ENCODE results near the gene TMEM184B. TPM values are rescaled to one million over a fixed set of nuclear protein-coding genes. Genes with fewer than 3 reads are reported as not detected.
"Not testable (repeated sequence)": the region's sequence is repeated elsewhere in the genome, so short reads cannot be mapped to it uniquely, and the experiment has no call there.

The TMEM184B gene
- total and polyA plus RNA-seq, 2 experiments from 2014 or later, result 68.8 to 70.3 TPM

- Histone ChIP-seq H3K4me1 (ENCODE audit: low read depth) (peaks cover 4% of the 10 kb centered on the region), H3K4me3 (no peak overlapping the region), H3K27ac (no peak overlapping the region), H3K9me3 (ENCODE audit: low read depth) (no peaks in the 10 kb centered on the region), H3K36me3 (no peaks in the 10 kb centered on the region), H3K27me3 (no peaks in the 10 kb centered on the region)
- no peak for DNase-seq (ENCODE audit: low read depth in 1 of 2, low spot score in 1 of 2)
- TF ChIP-seq CTCF (IDR thresholded peaks at IDR 0.05; ENCODE audit: low read depth, low read length), result no peak
These were observed 88.0 kb downstream of the TMEM184B start for GRCh38 chr22:38184788-38185187.

- TF ChIP-seq CTCF (IDR thresholded peaks at IDR 0.05; ENCODE audit: low read depth, low read length), result no peak
- Histone ChIP-seq H3K36me3 (no peaks in the 10 kb centered on the region), H3K27me3 (no peaks in the 10 kb centered on the region), H3K4me3 (peak within 1 kb of the TSS; percentile 56), H3K4me1 (ENCODE audit: low read depth) (peaks cover 4% of the 10 kb centered on the region), H3K27ac (peak within 1 kb of the TSS; percentile 79), H3K9me3 (ENCODE audit: low read depth) (no peaks in the 10 kb centered on the region)
- peak; percentile 99 for DNase-seq (ENCODE audit: low read depth in 1 of 2, low spot score in 1 of 2)
These were observed 91.2 kb downstream of the TMEM184B start, which contains the start of gene PLA2G6 for GRCh38 chr22:38181453-38182200. Gene PLA2G6, minus strand, starts transcription at chr22:38181830. Its CDS starts 12,404 bp downstream, at chr22:38169426.

GRCh38 chr22:38180841-38181452 lies 91.9 kb downstream of the TMEM184B start:
- Histone ChIP-seq H3K27ac (peak overlapping the region; percentile 79), H3K4me1 (ENCODE audit: low read depth) (peaks cover 4% of the 10 kb centered on the region), H3K36me3 (no peaks in the 10 kb centered on the region), H3K27me3 (no peaks in the 10 kb centered on the region), H3K4me3 (peak overlapping the region; percentile 56), H3K9me3 (ENCODE audit: low read depth) (no peaks in the 10 kb centered on the region)
- no peak for TF ChIP-seq CTCF (IDR thresholded peaks at IDR 0.05; ENCODE audit: low read depth, low read length)
- no peak for DNase-seq (ENCODE audit: low read depth in 1 of 2, low spot score in 1 of 2)

- not testable (repeated sequence) for H3K9me3 ChIP-seq (ENCODE audit: low read depth); H3K27ac ChIP-seq; H3K4me1 ChIP-seq (ENCODE audit: low read depth); H3K4me3 ChIP-seq; DNase-seq (ENCODE audit: low read depth in 1 of 2, low spot score in 1 of 2); H3K27me3 ChIP-seq; H3K36me3 ChIP-seq
These were observed 94.2 kb downstream of the TMEM184B start for GRCh38 chr22:38178605-38178937.

GRCh38 chr22:38177926-38178604 lies 94.7 kb downstream of the TMEM184B start:
- peak overlapping the region; percentile 36 for H3K27ac ChIP-seq
- no peaks in the 10 kb centered on the region for H3K36me3 ChIP-seq
- peak in 1 of 2 donors; percentile 85 for DNase-seq (ENCODE audit: low read depth in 1 of 2, low spot score in 1 of 2)
- H3K9me3 ChIP-seq (ENCODE audit: low read depth), result no peaks in the 10 kb centered on the region
- H3K27me3 ChIP-seq, result no peaks in the 10 kb centered on the region
- TF ChIP-seq CTCF (IDR thresholded peaks at IDR 0.05; ENCODE audit: low read depth, low read length), result no peak
- no peak overlapping the region for H3K4me3 ChIP-seq
- H3K4me1 ChIP-seq (ENCODE audit: low read depth), result peaks cover 4% of the 10 kb centered on the region

- not testable (repeated sequence) for H3K9me3 ChIP-seq (ENCODE audit: low read depth); H3K36me3 ChIP-seq; H3K27me3 ChIP-seq; H3K4me3 ChIP-seq; H3K4me1 ChIP-seq (ENCODE audit: low read depth); DNase-seq (ENCODE audit: low read depth in 1 of 2, low spot score in 1 of 2)
- peak overlapping the region; percentile 36 for H3K27ac ChIP-seq
These were observed 95.3 kb downstream of the TMEM184B start for GRCh38 chr22:38177571-38177925.

All from cardiac muscle cell (in vitro differentiated cells and primary cell).